ENCODE data around the gene IFI44.
A peak's percentile ranks its signal among the peaks of the same experiment; 100 is the strongest.

The IFI44 gene, protein sequence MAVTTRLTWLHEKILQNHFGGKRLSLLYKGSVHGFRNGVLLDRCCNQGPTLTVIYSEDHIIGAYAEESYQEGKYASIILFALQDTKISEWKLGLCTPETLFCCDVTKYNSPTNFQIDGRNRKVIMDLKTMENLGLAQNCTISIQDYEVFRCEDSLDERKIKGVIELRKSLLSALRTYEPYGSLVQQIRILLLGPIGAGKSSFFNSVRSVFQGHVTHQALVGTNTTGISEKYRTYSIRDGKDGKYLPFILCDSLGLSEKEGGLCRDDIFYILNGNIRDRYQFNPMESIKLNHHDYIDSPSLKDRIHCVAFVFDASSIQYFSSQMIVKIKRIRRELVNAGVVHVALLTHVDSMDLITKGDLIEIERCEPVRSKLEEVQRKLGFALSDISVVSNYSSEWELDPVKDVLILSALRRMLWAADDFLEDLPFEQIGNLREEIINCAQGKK

GRCh38 chr1:78649628-78650027 lies at the start of gene IFI44:
TSS of gene IFI44 (plus strand) at chr1:78649831. CDS start at chr1:78650196, 365 bp downstream.
- DNase-seq: no peak

GRCh38 chr1:78601068-78601467 lies 48.6 kb upstream of the IFI44 start:
- no peak for DNase-seq

DNA sequence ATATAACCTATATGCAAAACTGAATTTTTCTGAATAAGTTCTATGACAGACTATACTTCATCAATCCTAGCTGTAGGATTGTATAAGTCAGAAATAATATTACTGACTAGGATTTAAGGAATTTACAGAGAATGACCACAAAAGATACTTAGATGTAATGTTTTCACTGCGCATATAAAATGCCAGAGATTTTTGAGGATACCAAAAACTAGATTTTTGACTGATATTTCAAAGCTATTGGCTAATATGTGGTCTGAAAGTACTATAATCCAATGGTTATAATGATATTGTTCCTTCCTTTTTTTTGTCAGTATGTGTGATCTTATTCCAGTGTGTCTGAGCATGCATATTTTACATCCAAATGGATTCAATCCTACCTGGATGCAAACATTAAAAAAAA lies 46.4 kb upstream of the IFI44 start:
- no peak for DNase-seq

DNA sequence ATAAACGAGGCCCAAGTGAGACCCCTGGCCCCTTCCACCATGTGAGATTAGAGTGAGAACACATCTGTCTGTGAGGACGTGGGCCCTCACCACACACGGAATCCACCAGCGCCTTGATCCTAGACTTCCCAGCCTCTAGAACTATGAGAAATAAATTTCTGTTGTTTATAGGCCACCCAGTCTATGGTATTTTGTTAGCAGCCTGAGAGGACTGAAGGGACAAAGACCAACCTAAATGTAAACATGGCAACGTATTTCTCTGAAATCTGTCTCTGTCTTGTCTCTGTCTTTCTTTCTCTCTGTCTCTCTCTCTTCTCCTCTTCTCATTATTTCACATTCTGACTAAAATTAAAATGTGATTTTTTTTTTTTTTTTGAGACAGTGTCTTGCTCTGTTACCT lies 45.0 kb upstream of the IFI44 start:
- no peak for DNase-seq

DNA sequence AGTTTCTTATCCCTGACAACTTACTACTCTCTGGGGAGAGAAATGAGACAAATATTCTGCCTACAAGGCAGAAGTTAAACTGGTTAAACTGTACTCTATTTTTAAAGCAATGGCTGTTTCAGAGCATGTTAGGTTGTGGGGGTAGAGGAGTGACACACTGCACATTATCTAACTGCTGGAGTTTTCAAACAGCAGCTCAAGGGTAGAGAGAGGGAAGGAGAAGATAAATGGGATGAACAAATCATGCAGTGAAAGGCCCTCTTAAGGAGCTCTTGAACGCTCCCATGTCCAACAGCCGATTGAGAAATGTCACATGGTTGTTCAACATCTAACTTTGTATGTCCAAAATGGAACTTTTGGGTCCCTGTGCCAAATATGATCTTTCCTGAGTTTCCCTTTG lies 43.4 kb upstream of the IFI44 start:
- DNase-seq: no peak

GRCh38 chr1:78607334-78607927 lies 42.2 kb upstream of the IFI44 start:
- no peak for DNase-seq

GRCh38 chr1:78607944-78608343 lies 41.7 kb upstream of the IFI44 start:
- DNase-seq: no peak

DNA sequence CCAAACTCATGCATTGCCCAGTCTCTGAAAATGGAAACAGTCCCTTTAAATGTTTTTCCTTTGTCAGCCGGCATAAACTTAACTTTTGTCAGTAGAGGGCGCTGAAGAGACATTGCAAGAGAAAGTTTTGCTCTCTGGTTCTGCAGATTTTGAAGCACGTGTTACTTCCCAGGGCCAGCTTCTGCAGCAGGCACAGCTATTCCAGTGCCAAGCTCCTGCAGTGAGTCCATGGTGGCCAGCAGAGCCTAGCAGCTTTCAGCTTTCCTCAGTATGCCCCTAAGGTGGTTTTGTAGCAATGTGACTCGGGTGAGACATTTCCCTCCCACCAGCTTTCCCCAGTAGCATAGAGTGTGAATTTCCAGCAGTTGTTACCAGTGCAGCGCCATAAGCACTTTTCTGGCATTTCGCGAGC lies 32.0 kb upstream of the IFI44 start:
- peak; percentile 76 for DNase-seq

- no peak for DNase-seq
These were observed 30.6 kb upstream of the IFI44 start for GRCh38 chr1:78619032-78619431.

GRCh38 chr1:78619446-78619802 lies 30.2 kb upstream of the IFI44 start:
- DNase-seq: no peak

DNA sequence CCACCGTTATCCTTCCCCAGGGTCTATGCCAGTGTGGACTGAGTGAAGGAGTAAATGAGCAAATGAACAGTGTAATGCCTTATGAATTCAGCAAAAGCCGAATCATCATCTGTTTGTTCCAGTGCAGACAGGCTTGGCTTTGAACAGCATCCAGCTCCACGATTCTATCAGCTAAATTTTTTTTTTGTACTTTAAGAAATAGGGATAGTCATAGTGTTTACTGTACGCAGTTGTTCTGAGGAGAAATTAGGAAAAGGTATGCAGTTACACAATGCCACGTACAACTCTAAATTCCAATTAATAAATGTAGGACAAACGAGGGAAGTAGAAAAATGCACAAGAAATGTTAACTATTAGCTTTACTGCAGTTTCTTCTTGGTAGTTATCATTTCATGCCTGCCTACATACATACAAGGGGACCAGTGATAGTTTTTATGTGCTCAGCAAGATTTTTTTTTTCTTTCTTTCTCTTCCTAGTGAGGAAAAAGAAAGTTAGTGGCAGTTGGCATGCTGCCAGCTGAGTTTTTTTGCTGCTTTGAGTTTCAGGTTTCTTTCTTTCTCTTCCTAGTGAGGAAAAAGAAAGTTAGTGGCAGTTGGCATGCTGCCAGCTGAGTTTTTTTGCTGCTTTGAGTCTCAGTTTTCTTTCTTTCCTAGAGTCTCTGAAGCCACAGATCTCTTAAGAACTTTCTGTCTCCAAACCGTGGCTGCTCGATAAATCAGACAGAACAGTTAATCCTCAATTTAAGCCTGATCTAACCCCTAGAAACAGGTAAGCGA lies 29.6 kb upstream of the IFI44 start, which contains the start of gene IFI44L:
IFI44L (plus strand) TSS at position 646 of the 777 bp plus-strand sequence. CDS start 7,468 bp downstream, outside the sequence.
- no peak for DNase-seq

GRCh38 chr1:78620666-78621065 lies 29.0 kb upstream of the IFI44 start:
- no peak for DNase-seq

GRCh38 chr1:78622548-78622947 lies 27.1 kb upstream of the IFI44 start:
- DNase-seq: no peak

DNA sequence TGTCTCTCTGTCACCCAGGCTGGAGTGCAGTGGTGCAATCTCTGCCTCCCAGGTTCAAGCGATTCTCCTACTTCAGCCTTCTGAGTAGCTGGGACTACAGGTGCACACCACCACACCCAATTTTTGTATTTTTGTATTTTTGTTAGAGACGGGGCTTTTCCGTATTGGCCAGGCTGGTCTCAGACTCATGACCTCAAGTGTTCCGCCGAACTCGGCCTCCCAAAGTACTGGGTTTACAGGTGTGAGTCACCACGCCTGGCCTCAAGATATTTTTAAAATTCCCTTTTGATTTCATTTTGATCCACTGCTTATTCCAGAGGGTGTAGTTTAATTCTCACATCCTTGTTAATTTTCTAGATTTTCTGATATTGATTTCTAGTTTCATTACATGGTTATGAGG lies 25.6 kb upstream of the IFI44 start:
- no peak for DNase-seq

- DNase-seq: no peak
These were observed 22.3 kb upstream of the IFI44 start for GRCh38 chr1:78627321-78627720.

- DNase-seq: no peak
These were observed 19.0 kb upstream of the IFI44 start for GRCh38 chr1:78630600-78630999.

DNA sequence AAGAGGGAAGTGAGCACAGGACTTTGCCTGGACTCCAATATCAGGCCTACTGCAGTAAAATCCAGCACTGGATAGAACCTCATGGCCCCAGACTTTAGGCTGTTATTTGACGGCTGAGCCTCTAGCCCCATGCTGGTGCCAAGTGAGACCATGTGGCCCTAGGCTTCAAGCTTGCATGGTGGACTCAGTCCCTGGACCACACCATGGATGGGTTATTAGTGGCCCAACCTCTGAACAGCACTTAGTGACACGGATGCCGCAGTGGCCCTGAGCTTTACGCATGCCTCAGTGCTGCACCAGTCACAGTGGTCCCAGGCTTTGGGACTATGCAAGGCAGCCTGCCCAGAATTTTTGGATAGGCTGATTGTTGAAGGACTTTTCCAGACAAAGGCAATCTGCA lies 16.4 kb upstream of the IFI44 start:
- no peak for DNase-seq

DNA sequence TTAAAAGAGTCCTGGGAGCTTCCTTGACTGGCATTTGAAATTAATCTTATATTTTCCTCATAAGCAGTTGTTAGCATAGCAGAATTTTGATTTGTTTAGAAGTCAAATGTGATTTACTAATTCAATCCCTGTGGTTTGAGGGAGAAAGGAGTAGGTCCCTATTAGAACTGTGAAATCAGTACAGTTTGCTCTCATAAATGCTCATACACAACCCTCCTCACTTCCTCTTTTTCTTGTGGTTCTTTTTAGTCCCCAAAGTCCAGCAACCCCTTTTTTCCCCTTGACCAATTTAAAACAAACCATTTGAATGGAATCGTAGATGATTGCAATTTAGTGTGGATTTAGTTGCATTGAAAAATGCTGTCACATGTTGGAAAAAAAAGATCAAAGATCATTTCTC lies 9.2 kb upstream of the IFI44 start:
- DNase-seq: no peak

- DNase-seq: no peak
These were observed 8.1 kb upstream of the IFI44 start for GRCh38 chr1:78641558-78641957.

DNA sequence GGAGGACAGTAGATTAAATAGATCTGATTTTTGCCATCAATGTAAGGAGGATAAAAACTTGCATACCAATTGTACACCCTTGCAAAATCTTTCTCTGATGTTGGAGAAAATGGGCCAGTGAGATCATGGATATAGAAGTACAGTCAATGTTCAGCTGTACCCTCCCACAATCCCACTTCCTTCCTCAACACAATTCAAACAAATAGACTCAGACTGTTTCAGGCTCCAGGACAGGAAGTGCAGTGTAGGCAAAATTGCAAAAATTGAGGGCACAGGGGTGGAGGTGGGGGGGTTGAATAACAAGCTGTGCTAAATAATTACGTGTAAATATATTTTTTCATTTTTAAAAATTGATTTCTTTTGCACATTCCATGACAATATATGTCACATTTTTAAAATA lies 3.9 kb upstream of the IFI44 start:
- no peak for DNase-seq

GRCh38 chr1:78647238-78647637 lies 2.4 kb upstream of the IFI44 start:
- DNase-seq: no peak

DNA sequence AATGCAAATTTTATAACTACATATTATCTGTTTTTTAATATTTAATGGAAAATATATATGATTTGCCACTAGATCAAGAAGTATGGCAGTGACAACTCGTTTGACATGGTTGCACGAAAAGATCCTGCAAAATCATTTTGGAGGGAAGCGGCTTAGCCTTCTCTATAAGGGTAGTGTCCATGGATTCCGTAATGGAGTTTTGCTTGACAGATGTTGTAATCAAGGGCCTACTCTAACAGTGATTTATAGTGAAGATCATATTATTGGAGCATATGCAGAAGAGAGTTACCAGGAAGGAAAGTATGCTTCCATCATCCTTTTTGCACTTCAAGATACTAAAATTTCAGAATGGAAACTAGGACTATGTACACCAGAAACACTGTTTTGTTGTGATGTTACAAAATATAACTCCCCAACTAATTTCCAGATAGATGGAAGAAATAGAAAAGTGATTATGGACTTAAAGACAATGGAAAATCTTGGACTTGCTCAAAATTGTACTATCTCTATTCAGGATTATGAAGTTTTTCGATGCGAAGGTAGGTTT lies 556 bp downstream of the IFI44 start:
- no peak for DNase-seq

GRCh38 chr1:78651241-78651640 lies 1.6 kb downstream of the IFI44 start:
- DNase-seq: no peak

All from NCI-H2107 (cell line).